ENCODE data around the gene FAN1.

DNA sequence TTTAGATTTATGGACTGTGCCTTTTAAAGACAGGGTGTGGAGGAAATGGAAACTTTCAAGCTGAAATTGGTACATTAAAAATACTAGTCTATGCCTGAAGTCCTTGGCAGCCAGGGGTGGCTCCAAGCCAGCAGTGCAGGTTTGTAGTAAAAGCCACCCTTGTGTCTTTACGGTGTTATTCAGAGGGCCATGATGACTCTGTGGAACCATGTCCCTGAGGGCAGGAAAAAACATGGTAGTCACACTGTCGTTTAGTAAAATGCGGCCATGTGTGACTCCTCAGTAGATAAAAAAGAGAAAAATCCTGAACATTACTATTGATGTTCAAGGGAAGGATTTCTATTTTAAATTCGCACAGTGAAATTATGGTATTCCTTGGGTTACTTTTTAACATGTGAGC lies 2.7 kb downstream of the FAN1 start:
- TF ChIP-seq TAF1 (CRISPR knock-in tag; IDR thresholded peaks at IDR 0.05) (no peak), EZH2 (conservative IDR thresholded peaks at IDR 0.05; ENCODE audit: low read depth, low read length) (no peak)
